ENCODE results near the gene PIWIL1.

PIWIL1 gene

GRCh38 chr12:130337488-130338303 lies at the start of gene PIWIL1:
Gene PIWIL1 (plus strand): TSS chr12:130337887. CDS start chr12:130342592, 4,705 bp downstream.
- no peak for DNase-seq (ENCODE audit: low read depth)

DNA sequence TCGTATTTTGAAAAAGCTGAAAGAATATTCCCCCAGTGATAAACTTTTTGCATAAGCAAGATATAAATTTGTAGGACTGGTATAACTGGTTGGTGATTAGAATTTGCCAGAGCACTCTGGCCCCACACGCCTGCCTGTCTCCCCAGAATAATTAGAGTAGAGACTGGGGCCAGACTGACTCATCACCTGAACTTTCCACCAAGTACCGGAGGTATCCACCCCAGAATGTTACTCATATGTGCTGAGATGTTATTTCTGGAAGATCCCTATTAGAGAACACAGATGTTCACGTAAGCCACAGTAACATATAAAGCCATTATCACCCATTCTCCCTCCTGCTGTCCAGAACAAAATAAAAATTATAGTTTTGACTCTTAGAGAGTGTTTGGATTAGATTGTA lies 49.5 kb upstream of the PIWIL1 start:
- DNase-seq (ENCODE audit: low read depth) = no peak

- DNase-seq (ENCODE audit: low read depth) = no peak
Measured at GRCh38 chr12:130288691-130289090, 49.0 kb upstream of the PIWIL1 start.

DNA sequence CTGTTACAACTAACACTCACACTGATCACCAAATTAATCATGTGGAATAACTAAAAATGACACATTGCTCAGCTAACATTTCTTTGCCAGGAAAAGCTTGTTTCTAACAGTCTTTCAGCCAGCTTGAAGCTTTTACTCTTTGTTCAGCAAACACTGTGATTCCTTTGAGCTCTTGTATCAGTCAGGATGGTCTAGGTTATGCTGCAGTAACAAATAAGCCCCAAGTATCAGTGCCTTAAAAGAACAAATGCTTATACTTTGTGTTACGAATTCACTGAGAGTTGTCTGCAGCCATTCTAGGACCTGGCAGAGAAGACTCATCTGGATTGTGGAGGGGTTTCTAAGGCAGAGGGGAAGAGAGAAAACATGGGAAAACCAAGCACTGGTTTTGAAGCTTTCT lies 47.6 kb upstream of the PIWIL1 start:
- no peak for DNase-seq (ENCODE audit: low read depth)

DNA sequence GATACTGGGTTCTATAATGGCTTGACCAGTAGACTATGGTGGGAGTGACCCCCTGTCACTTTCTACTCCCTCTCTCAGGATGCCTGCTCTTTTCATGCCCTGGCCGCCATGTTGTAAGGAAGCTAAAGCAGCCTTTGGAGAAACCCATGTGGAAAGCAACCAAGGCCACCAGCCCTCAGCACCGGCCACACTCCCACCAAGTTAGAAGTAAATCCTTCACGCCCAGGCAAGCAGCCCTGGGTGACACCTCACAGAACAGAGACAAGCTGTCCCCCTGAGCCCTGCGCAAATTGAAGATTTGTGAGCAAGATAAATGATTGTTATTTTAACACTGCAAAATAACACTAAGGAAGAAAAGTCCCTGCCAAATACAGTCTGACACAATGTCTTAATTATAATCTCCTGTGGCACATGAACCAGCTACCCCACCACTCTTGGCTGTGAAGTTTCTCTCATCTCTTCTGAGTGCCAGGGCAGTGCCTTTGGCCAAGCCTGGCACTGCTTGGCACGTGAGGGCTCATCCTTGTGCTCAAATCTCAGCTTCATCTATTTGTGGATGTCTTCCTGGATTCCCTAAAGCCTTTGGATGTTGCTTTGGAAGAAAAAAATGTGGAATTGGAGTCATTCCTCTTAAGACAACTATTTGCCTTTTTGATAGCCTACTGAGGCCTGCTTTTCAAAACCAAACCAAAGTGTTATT lies 39.2 kb upstream of the PIWIL1 start:
- DNase-seq (ENCODE audit: low read depth) = no peak

GRCh38 chr12:130299574-130299973 lies 38.1 kb upstream of the PIWIL1 start:
- no peak for DNase-seq (ENCODE audit: low read depth)

GRCh38 chr12:130300090-130300489 lies 37.6 kb upstream of the PIWIL1 start:
- DNase-seq (ENCODE audit: low read depth) = no peak

DNA sequence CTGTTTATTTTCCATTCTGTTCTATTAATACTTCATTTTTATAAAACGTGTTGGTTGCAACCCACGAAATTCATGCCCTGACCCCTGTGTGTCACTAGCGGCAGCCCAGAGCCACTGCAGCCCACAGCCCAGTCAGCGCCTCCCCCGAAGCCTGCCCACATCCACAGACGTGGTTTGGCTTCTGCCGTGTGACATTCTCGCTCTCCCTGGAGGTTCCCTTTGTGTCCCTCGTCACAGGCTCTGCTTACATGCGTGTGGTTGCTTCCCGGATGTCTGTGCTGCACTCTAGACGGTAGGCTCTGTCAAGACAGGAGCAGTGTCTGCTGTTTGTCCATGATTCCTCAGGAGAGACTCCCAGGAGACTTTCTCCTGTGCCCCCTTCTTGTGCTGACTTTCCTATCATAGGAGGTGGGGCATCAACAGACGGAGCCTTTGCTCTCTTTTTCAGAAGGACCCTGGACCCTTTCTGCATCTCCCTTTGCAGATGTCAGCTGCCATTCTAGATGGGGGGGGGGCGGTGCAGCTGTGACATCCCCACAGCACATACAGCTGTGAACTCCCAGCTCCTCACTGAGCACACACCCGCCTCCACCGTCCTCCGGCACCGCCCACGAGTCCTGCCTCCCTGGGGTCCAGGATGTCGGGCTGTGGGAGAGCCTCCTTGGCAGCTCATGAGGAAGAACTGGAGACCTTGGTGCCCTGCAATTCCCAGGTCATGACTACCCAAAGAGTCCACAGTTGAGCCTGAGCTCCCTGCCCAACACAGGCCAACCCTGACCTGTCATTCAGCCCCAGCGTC lies 36.8 kb upstream of the PIWIL1 start:
- DNase-seq (ENCODE audit: low read depth) = no peak

DNA sequence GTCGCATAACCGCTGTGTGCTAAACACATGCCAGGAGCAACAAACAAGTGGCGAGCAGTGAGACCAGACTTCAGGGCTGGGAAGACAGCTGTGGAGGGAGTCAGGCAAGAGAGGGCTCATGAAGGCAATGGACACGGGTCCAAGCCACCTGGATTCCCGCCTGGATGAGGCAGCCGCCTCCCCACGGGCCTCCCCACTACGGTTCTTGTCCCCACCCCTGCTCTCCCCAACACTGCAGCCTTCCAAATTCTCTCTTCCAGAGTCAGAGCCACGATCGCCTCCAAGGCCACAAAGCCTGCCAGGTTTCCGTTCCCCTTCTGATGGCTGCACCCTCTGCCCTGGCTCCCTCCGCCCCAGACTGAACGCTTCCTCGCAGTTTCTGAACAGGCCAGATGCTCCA lies 36.1 kb upstream of the PIWIL1 start:
- DNase-seq (ENCODE audit: low read depth) = no peak

DNA sequence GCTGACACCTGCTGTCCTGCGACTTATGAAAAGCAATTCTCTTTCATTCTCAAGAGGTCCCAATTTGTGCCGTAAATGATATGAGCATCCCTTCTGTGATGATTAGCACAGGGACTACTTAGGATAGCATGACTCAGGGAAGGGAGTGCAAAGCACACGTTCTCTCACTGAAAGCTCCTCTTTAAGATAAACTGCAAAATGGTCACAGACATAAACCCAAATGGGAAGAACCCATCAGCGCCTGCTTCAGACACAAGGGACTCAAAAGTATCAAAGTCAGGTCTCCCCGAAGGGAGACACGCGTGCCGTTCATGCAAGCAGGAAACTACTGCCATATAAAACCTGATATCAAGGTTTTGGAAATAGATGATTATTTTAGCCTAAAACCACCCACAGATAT lies 33.9 kb upstream of the PIWIL1 start:
- no peak for DNase-seq (ENCODE audit: low read depth)

GRCh38 chr12:130307859-130308258 lies 29.8 kb upstream of the PIWIL1 start:
- DNase-seq (ENCODE audit: low read depth) = no peak

- DNase-seq (ENCODE audit: low read depth) = no peak
Measured at GRCh38 chr12:130308393-130308792, 29.3 kb upstream of the PIWIL1 start.

DNA sequence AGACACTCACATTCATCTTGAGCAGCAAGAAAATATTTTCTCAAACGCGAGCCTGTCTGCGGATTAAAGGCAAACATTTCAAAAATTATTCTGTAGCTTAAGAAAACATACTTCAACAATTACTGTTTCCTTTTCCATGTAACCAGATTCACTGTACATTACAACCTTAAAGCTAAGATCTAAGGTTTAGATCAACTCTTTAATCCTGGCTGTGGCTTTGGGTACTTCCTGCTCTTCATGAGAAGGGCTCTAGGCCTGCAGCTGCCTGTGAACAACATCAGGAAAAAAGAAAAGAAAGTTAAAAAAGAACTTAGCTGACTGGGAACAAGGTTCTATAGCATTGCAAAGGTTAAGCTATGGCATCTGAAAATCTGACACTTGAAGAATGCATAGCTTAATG lies 21.4 kb upstream of the PIWIL1 start:
- no peak for DNase-seq (ENCODE audit: low read depth)

- DNase-seq (ENCODE audit: low read depth) = no peak
Measured at GRCh38 chr12:130320536-130320935, 17.2 kb upstream of the PIWIL1 start.

- DNase-seq (ENCODE audit: low read depth) = no peak
Measured at GRCh38 chr12:130322263-130322662, 15.4 kb upstream of the PIWIL1 start.

- DNase-seq (ENCODE audit: low read depth) = no peak
Measured at GRCh38 chr12:130330685-130331084, 7.0 kb upstream of the PIWIL1 start.

- DNase-seq (ENCODE audit: low read depth) = no peak
Measured at GRCh38 chr12:130331146-130331545, 6.5 kb upstream of the PIWIL1 start.

GRCh38 chr12:130333341-130333740 lies 4.3 kb upstream of the PIWIL1 start:
- no peak for DNase-seq (ENCODE audit: low read depth)

DNA sequence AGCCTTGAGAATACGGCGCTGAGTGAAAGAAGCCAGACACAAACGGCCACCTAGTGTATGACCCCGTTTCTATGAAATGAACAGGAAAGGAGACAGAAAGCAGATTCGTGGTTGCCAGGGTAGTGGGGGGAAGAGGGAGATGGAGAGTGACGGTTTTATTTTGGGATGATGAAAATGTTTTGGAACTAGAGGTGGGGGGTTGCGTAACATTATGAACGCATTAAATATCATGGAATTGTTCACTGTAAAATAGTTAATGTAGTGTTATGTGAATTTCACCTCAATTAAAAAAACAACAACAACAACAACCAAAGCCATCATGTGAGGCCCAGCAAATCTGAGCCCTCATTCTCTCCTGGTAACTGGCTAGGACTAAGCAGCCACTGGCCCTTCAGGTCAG lies 3.3 kb upstream of the PIWIL1 start:
- DNase-seq (ENCODE audit: low read depth) = no peak

- no peak for DNase-seq (ENCODE audit: low read depth)
Measured at GRCh38 chr12:130334937-130335336, 2.8 kb upstream of the PIWIL1 start.

DNA sequence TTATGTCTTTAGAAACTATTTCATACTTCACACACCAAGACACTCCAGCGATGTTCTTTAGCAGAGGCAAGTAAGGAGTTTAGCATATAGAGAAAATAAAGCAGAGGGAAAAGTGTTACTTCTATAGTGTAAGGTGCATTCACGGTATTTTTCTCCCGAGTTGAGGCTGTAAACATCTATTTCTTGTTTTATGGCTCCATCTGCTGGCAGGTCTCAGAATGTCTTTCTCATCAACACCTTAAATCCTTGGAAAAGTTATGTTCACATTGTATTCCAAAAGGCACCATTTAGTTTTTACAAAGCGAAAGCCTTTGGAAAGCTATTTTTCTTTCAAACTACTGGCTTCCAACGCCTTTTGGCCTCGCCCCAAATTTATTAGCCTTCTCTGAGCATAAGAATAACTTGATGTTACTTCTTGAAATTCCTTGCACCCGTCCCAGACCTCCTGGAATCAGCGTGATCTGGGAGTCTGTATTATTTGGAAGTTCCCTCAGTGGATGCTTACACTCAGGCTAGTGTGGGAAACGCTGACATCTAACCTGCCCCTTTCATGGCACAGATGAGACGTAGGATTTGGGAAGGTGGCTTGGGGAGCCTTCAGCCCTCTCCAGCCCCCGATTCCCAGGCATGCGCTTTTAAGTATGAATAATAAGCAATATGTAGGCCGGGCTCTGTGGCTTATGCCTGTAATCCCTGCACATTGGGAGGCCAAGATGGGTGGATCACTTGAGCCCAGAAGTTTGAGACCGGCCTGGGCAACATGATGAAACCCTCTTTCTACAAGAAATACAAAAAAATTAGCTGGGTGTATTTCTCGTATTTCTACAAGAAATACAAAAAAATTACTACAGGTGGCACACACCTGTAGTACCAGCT lies 1.9 kb upstream of the PIWIL1 start:
- DNase-seq (ENCODE audit: low read depth) = no peak
